ENCODE data around the gene DPYD.

DNA sequence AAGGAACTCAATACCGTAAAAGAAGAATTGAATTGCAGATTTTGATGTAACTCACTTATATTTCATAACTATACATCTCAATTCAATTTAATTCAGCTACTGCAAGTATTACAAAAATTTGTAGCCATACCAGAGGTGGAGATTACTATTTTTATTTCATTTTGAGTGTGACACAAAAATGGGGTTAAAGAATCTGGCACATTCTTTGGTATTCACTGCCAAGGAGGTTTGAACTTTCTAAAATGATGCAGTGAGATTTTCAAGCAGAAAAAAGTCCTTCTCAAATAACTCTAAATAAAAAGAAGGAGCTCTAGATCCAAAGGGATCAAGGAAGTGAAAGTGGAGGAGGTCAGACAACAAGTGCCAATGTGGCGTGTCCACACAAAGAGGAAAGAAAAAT is 569.0 kb downstream of the DPYD start:
- TF ChIP-seq POLR2AphosphoS5 (IDR thresholded peaks at IDR 0.05; ENCODE audit: low read depth, low read length) (no peak), POLR2A (IDR thresholded peaks at IDR 0.05; ENCODE audit: low read depth, low read length) (no peak), SPI1 (IDR thresholded peaks at IDR 0.05; ENCODE audit: low read depth, low read length) (no peak)
